Mammary epithelial cell (primary cell): ENCODE measurements around the gene PSKH1.

Source experiments
- EZH2 ChIP-seq: IDR thresholded peaks from 2 replicates; pipeline ENCODE4 v1.6.1; 2012; ENCODE audit warnings: low read length, inconsistent platforms, borderline replicate concordance
- TF ChIP-seq, protein P1 (sequence below), 2 donors: IDR thresholded peaks in 1 of 2; conservative IDR thresholded peaks in 1 of 2; 2 replicates each; pipeline ENCODE4 v1.5.1; 2011 to 2012; ENCODE audit warnings: inconsistent platforms in 2 of 2, low read length in 2 of 2, mild to moderate bottlenecking in 2 of 2, control low read depth in 1 of 2, low read depth in 1 of 2; ENCODE audit not compliant: insufficient read depth in 1 of 2; ENCODE audit errors: extremely low read depth in 1 of 2

DNA sequence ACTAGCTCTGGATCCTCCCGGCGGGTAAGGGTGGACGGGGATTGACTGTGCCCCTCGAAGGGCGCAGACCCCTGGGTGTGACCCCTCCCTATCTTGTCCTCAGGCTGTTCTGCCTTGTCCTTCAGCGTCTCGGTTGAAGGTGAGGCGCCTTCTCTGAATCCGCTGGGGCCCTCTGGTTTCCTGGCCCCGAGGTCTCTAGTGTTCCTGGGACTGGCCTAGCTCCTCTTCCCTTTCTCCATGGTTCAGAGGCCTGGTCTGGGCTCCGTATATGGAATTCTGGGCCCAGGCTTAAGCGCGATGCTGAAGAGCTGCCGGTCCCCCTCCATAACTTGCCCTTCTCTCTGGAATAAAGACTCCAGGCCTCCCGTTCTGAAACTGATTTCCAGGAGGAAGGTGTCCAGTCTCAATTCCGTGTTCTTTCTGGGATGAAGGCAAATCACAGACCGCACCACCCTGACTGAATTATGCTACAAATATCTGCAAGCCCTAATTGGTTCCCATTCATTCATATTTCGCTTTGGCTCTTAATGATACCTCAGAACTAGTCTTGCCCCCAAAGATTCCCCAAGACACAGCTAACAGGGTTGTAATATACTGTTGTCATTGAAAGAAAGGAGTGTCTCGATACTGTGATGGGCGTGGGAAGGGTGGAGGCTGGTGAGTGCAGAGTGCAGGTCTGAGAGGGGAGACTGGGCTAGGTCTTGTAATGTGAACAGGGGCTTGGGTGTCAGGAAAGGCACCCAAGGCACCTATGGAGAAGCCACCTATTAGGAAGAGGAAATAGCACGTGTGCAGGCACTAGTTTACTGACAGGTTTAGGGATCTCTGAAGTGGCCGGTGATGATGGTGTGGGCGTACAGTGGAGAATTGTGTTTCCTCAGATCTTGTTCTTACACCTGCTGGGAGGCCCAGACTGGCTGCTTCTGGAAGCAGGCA is 19.4 kb upstream of the PSKH1 start:
- TF ChIP-seq, protein P1, sequence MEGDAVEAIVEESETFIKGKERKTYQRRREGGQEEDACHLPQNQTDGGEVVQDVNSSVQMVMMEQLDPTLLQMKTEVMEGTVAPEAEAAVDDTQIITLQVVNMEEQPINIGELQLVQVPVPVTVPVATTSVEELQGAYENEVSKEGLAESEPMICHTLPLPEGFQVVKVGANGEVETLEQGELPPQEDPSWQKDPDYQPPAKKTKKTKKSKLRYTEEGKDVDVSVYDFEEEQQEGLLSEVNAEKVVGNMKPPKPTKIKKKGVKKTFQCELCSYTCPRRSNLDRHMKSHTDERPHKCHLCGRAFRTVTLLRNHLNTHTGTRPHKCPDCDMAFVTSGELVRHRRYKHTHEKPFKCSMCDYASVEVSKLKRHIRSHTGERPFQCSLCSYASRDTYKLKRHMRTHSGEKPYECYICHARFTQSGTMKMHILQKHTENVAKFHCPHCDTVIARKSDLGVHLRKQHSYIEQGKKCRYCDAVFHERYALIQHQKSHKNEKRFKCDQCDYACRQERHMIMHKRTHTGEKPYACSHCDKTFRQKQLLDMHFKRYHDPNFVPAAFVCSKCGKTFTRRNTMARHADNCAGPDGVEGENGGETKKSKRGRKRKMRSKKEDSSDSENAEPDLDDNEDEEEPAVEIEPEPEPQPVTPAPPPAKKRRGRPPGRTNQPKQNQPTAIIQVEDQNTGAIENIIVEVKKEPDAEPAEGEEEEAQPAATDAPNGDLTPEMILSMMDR (conservative IDR thresholded peaks at IDR 0.05 in 1 of 2, IDR thresholded peaks at IDR 0.05 in 1 of 2; ENCODE audit: extremely low read depth in 1 of 2, insufficient read depth in 1 of 2, low read depth in 1 of 2, low read length in 2 of 2), result no peak
- no peak for TF ChIP-seq EZH2
